ENCODE results near the gene TRIM66. TPM values are rescaled to one million over a fixed set of nuclear protein-coding genes. Genes with fewer than 3 reads are reported as not detected.

Gene TRIM66
- total and polyA plus RNA-seq, 2 experiments from 2014 or later, result 1.0 to 3.3 TPM

GRCh38 chr11:8564526-8564925 is 117.9 kb downstream of the TRIM66 start:
- Mint-ChIP-seq H3K27ac (0 out of 2 replicates have a peak overlapping the region, but pooled peaks have one; percentile 45), H3K27me3 (ENCODE audit: insufficient read depth, low read depth, poor library complexity) (peaks cover 3% of the 10 kb centered on the region), H3K4me1 (no peaks in the 10 kb centered on the region), H3K36me3 (ENCODE audit: low read depth) (peaks cover 5% of the 10 kb centered on the region; the same call in 2 of the 3 replicates), H3K9me3 (peaks cover 15% of the 10 kb centered on the region; the same call in 2 of the 3 replicates), H3K4me3 (no peak overlapping the region)
- no peaks in the 10 kb centered on the region for H3K27me3 ChIP-seq (ENCODE audit: insufficient read depth)
- H3K4me1 ChIP-seq (ENCODE audit: insufficient read depth), result no peaks in the 10 kb centered on the region
- ATAC-seq (no peak), DNase-seq (ENCODE audit: low spot score) (peak; percentile 20)
- H3F3A ChIP-seq (replicated peaks; ENCODE audit: low read depth), result no peaks in the 10 kb centered on the region
- no peak overlapping the region for H2AFZ ChIP-seq
- no peaks in the 10 kb centered on the region for H4K20me1 ChIP-seq (replicated peaks; ENCODE audit: insufficient read depth)
- H3K4me2 ChIP-seq, result no peak overlapping the region
- H3K27ac ChIP-seq (ENCODE audit: low read depth), result no peak overlapping the region
- H3K79me2 ChIP-seq (replicated peaks; ENCODE audit: insufficient read depth), result no peaks in the 10 kb centered on the region
- no peak overlapping the region for H3K4me3 ChIP-seq
- TF ChIP-seq JUNB (IDR thresholded peaks at IDR 0.05; ENCODE audit: unreplicated experiment), result no peak
- TF ChIP-seq CTCF (conservative IDR thresholded peaks at IDR 0.05; ENCODE audit: low read depth in 2 of 2), result peak; percentile 33 to 44
- no peaks in the 10 kb centered on the region for H3K36me3 ChIP-seq (ENCODE audit: insufficient read depth)
- no peaks in the 10 kb centered on the region for H3K9me2 ChIP-seq (ENCODE audit: insufficient read depth)

Small RNA genes lying within 50 kb of the gene (small RNA-seq; reads per million reads assigned to genes)
- not detected for gene SNORA3A (ENCODE audit: low replicate concordance)
- 1.0 reads per million, percentile 62 among the genes with 10 or more reads in this experiment for gene SNORA3B (ENCODE audit: low replicate concordance)

Other genes starting within 250 kb of the TRIM66 start
- gene STK33, start 88.4 kb downstream of the TRIM66 start, total RNA-seq (2014; rRNA removed; shearing (Covaris generic)), result 17.2 and 25.2 TPM in 2 replicates
- gene STK33, start 88.4 kb downstream of the TRIM66 start, polyA plus RNA-seq (2016; fragmentation: Nextera tagmentation; extraction: Ambion mirVana), result 12.9 and 18.2 TPM in 2 replicates
- 961 and 1,283 TPM in 2 replicates for gene RPL27A, start 127 bp upstream of the TRIM66 start, total RNA-seq (2014; rRNA removed; shearing (Covaris generic))
- 3,167 and 3,552 TPM in 2 replicates for gene RPL27A, start 127 bp upstream of the TRIM66 start, polyA plus RNA-seq (2016; fragmentation: Nextera tagmentation; extraction: Ambion mirVana)
- 14.0 and 16.7 TPM in 2 replicates for gene AKIP1, start 228.5 kb upstream of the TRIM66 start, total RNA-seq (2014; rRNA removed; shearing (Covaris generic))
- 11.1 and 11.2 TPM in 2 replicates for gene AKIP1, start 228.5 kb upstream of the TRIM66 start, polyA plus RNA-seq (2016; fragmentation: Nextera tagmentation; extraction: Ambion mirVana)